ENCODE measurements around the gene DAO.

The DAO gene

GRCh38 chr12:108852674-108853309 lies 27.1 kb upstream of the DAO start:
- H3K36me3 ChIP-seq (ENCODE audit: insufficient read depth, low read depth, low read length) = peaks cover 17% of the 10 kb centered on the region
- no peak overlapping the region for H3K4me3 ChIP-seq (ENCODE audit: low read length)
- no peak overlapping the region for H3K9ac ChIP-seq (ENCODE audit: low read depth, low read length)
- no peak overlapping the region for H3K27ac ChIP-seq (ENCODE audit: low read length)
- peaks cover 5% of the 10 kb centered on the region for H3K4me1 ChIP-seq (ENCODE audit: insufficient read depth, low read length)
- no peaks in the 10 kb centered on the region for H3K27me3 ChIP-seq (ENCODE audit: insufficient read depth, low read length)
- peaks cover 5% of the 10 kb centered on the region; the same call in 1 of the 2 replicates for H3K9me3 ChIP-seq (ENCODE audit: insufficient read depth, low read depth, low read length)

- Histone ChIP-seq H3K9me3 (ENCODE audit: insufficient read depth, low read depth, low read length) (peaks cover 5% of the 10 kb centered on the region; the same call in 1 of the 2 replicates), H3K4me1 (ENCODE audit: insufficient read depth, low read length) (peaks cover 5% of the 10 kb centered on the region), H3K4me3 (ENCODE audit: low read length) (no peak overlapping the region), H3K27ac (ENCODE audit: low read length) (no peak overlapping the region), H3K27me3 (ENCODE audit: insufficient read depth, low read length) (peaks cover 4% of the 10 kb centered on the region; the same call in 1 of the 2 replicates), H3K9ac (ENCODE audit: low read depth, low read length) (no peak overlapping the region), H3K36me3 (ENCODE audit: insufficient read depth, low read depth, low read length) (peaks cover 15% of the 10 kb centered on the region)
Observed at GRCh38 chr12:108853426-108853825, 26.5 kb upstream of the DAO start.

- Histone ChIP-seq H3K9ac (ENCODE audit: low read depth, low read length) (no peak overlapping the region), H3K4me1 (ENCODE audit: insufficient read depth, low read length) (peaks cover 5% of the 10 kb centered on the region), H3K9me3 (ENCODE audit: insufficient read depth, low read depth, low read length) (peaks cover 5% of the 10 kb centered on the region; the same call in 1 of the 2 replicates), H3K4me3 (ENCODE audit: low read length) (no peak overlapping the region), H3K27me3 (ENCODE audit: insufficient read depth, low read length) (peaks cover 10% of the 10 kb centered on the region; the same call in 1 of the 2 replicates), H3K36me3 (ENCODE audit: insufficient read depth, low read depth, low read length) (peaks cover 9% of the 10 kb centered on the region), H3K27ac (ENCODE audit: low read length) (no peak overlapping the region)
Observed at GRCh38 chr12:108853981-108854446, 25.9 kb upstream of the DAO start.

DNA sequence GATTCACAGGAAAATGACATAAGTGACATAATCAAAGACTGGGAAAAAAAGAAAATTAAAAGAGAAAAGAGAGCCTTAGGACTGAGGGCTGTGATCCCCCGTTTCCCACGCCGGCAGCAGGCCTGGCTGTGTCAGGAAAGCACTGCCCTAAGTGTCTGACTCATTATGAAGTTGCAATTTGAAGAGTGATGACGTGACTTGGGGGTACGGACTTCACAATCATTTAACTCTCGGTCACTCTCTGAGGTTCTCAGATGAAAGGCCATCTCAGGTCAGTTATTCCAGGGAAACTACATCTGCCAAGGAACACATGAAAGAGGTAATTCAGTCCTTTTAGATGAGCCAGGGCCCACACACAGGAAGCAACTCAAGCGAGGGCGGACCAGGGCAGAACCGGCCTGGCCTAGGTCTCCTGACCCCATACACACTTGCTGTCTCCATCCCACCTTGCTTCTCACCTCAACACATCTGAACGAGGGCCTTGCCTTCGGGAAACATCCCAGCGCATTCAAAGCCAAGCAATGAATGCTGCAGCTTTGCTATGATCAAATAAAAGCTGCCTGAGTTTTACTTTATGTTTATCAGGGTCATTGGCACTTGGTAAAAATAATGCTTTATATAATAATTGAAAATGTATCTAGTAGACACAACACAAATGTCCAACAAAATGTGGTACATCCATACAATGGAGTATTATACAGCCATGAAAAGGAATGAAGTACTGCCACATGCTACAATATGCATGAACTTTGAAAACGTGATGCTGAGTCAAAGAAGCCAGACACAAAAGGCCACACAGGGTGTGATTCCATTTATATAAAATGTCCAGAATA lies 25.2 kb upstream of the DAO start:
- Histone ChIP-seq H3K9ac (ENCODE audit: low read depth, low read length) (no peak overlapping the region), H3K27me3 (ENCODE audit: insufficient read depth, low read length) (peaks cover 14% of the 10 kb centered on the region; the same call in 1 of the 2 replicates), H3K27ac (ENCODE audit: low read length) (no peak overlapping the region), H3K36me3 (ENCODE audit: insufficient read depth, low read depth, low read length) (peaks cover 7% of the 10 kb centered on the region), H3K9me3 (ENCODE audit: insufficient read depth, low read depth, low read length) (peaks cover 5% of the 10 kb centered on the region; the same call in 1 of the 2 replicates), H3K4me1 (ENCODE audit: insufficient read depth, low read length) (peaks cover 10% of the 10 kb centered on the region), H3K4me3 (ENCODE audit: low read length) (no peak overlapping the region)

GRCh38 chr12:108855284-108856169 lies 24.4 kb upstream of the DAO start:
- peak overlapping the region; percentile 82; the same call in 1 of the 2 replicates for H3K9ac ChIP-seq (ENCODE audit: low read depth, low read length)
- peaks cover 5% of the 10 kb centered on the region; the same call in 1 of the 2 replicates for H3K9me3 ChIP-seq (ENCODE audit: insufficient read depth, low read depth, low read length)
- H3K4me3 ChIP-seq (ENCODE audit: low read length) = peak overlapping the region; percentile 82; the same call in 1 of the 2 replicates
- H3K27ac ChIP-seq (ENCODE audit: low read length) = no peak overlapping the region
- peaks cover 14% of the 10 kb centered on the region; the same call in 1 of the 2 replicates for H3K27me3 ChIP-seq (ENCODE audit: insufficient read depth, low read length)
- peaks cover 7% of the 10 kb centered on the region for H3K36me3 ChIP-seq (ENCODE audit: insufficient read depth, low read depth, low read length)
- peaks cover 10% of the 10 kb centered on the region for H3K4me1 ChIP-seq (ENCODE audit: insufficient read depth, low read length)

GRCh38 chr12:108856170-108856427 lies 23.8 kb upstream of the DAO start:
- peaks cover 5% of the 10 kb centered on the region; the same call in 1 of the 2 replicates for H3K9me3 ChIP-seq (ENCODE audit: insufficient read depth, low read depth, low read length)
- peak overlapping the region; percentile 82 for H3K4me3 ChIP-seq (ENCODE audit: low read length)
- H3K27ac ChIP-seq (ENCODE audit: low read length) = no peak overlapping the region
- peaks cover 14% of the 10 kb centered on the region; the same call in 1 of the 2 replicates for H3K27me3 ChIP-seq (ENCODE audit: insufficient read depth, low read length)
- H3K4me1 ChIP-seq (ENCODE audit: insufficient read depth, low read length) = peaks cover 10% of the 10 kb centered on the region
- peak overlapping the region; percentile 82; the same call in 1 of the 2 replicates for H3K9ac ChIP-seq (ENCODE audit: low read depth, low read length)
- H3K36me3 ChIP-seq (ENCODE audit: insufficient read depth, low read depth, low read length) = peaks cover 7% of the 10 kb centered on the region

- peaks cover 10% of the 10 kb centered on the region for H3K4me1 ChIP-seq (ENCODE audit: insufficient read depth, low read length)
Observed at GRCh38 chr12:108856428-108857157, 23.3 kb upstream of the DAO start.

GRCh38 chr12:108857158-108857407 lies 22.8 kb upstream of the DAO start:
- Histone ChIP-seq H3K36me3 (ENCODE audit: insufficient read depth, low read depth, low read length) (no peaks in the 10 kb centered on the region; the same call in 1 of the 2 replicates), H3K4me1 (ENCODE audit: insufficient read depth, low read length) (peaks cover 10% of the 10 kb centered on the region), H3K4me3 (ENCODE audit: low read length) (peak overlapping the region; percentile 82), H3K27ac (ENCODE audit: low read length) (no peak overlapping the region), H3K27me3 (ENCODE audit: insufficient read depth, low read length) (peaks cover 14% of the 10 kb centered on the region; the same call in 1 of the 2 replicates), H3K9ac (ENCODE audit: low read depth, low read length) (peak overlapping the region; percentile 82), H3K9me3 (ENCODE audit: insufficient read depth, low read depth, low read length) (peaks cover 5% of the 10 kb centered on the region; the same call in 1 of the 2 replicates)

More at GRCh38 chr12:108856428-108857157, 23.3 kb upstream of the DAO start:
- peak overlapping the region; percentile 82 for H3K4me3 ChIP-seq (ENCODE audit: low read length)
- no peak overlapping the region for H3K27ac ChIP-seq (ENCODE audit: low read length)
- peak overlapping the region; percentile 82 for H3K9ac ChIP-seq (ENCODE audit: low read depth, low read length)
- H3K9me3 ChIP-seq (ENCODE audit: insufficient read depth, low read depth, low read length) = peaks cover 5% of the 10 kb centered on the region; the same call in 1 of the 2 replicates
- peaks cover 4% of the 10 kb centered on the region for H3K36me3 ChIP-seq (ENCODE audit: insufficient read depth, low read depth, low read length)
- H3K27me3 ChIP-seq (ENCODE audit: insufficient read depth, low read length) = peaks cover 14% of the 10 kb centered on the region; the same call in 1 of the 2 replicates

DNA sequence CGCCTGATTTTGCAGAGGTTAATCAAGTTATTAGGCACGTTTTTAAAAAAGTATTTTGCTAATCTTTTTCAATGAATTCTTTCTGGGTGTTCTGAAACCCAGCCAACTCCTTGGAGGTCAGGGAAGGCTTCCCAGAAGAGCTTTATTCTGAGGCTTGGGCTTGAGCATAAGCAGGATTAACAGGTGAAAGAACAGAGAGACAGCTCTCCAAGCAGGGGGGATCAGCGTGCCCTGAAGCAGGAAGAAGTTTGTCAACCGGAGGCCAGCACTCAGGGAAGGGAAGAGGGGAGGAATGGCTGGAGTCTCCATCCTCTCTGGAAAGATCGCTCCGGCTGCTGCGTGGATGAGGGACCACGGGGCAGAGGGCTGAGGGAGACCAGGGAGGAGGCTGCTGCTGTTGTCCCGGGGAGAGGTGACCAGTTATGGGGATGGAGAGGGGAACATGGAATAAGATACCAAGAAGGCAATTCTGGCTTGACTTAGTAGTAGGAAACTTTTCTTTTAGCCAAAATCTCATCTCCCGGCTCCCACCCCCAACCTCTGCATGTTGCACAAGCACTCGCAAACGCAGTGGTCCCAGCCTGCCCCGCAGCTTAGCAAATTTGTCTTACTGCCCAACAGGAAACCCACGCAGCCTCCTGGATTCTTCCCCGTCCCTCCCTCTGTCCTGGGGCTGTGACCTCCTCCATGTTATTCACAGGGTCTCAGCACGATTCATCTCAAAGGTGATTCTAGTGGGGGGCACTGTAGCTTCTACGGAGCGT lies 21.4 kb upstream of the DAO start:
- no peaks in the 10 kb centered on the region; the same call in 1 of the 2 replicates for H3K36me3 ChIP-seq (ENCODE audit: insufficient read depth, low read depth, low read length)
- peak overlapping the region; percentile 67 for H3K4me3 ChIP-seq (ENCODE audit: low read length)
- peaks cover 14% of the 10 kb centered on the region; the same call in 1 of the 2 replicates for H3K27me3 ChIP-seq (ENCODE audit: insufficient read depth, low read length)
- H3K9ac ChIP-seq (ENCODE audit: low read depth, low read length) = peak overlapping the region; percentile 23; the same call in 1 of the 2 replicates
- H3K9me3 ChIP-seq (ENCODE audit: insufficient read depth, low read depth, low read length) = peaks cover 5% of the 10 kb centered on the region; the same call in 1 of the 2 replicates
- no peak overlapping the region for H3K27ac ChIP-seq (ENCODE audit: low read length)
- peaks cover 10% of the 10 kb centered on the region for H3K4me1 ChIP-seq (ENCODE audit: insufficient read depth, low read length)
